ENCODE results near the gene VWA8. TPM values are rescaled to one million over a fixed set of nuclear protein-coding genes. Genes with fewer than 3 reads are reported as not detected.

The VWA8 gene
- total RNA-seq, 2 experiments from 2014 or later: 14.9 to 17.4 TPM

DNA sequence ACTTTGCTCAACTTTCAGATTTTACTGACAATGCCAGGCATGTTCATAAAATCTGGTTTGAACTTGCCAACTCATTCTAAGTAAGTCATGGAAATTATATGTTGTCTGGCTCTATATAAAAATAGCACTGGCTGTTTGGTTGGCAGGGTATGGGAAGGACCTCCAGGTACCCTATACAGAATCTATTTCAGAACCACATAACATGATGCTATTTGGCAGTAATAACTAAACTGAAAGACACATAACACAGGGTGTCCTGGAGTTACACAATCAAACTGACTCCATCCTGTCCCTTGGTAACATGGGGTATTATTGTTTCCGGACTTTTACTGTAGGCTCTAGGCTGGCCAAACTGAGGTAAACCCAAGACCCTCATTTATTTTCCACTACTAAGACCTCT lies 254.8 kb downstream of the VWA8 start:
- no peaks in the 10 kb centered on the region for H3K4me1 Mint-ChIP-seq
- ATAC-seq: no peak
- CTCF ChIA-PET: no interaction called here
- no peak overlapping the region for H3K4me3 Mint-ChIP-seq
- no peak overlapping the region for H3K27ac Mint-ChIP-seq
- H3K27me3 Mint-ChIP-seq: no peaks in the 10 kb centered on the region
- no peak for DNase-seq
- no peaks in the 10 kb centered on the region for H3K9me3 Mint-ChIP-seq (ENCODE audit: low read depth)
- H3K36me3 Mint-ChIP-seq: no peaks in the 10 kb centered on the region

DNA sequence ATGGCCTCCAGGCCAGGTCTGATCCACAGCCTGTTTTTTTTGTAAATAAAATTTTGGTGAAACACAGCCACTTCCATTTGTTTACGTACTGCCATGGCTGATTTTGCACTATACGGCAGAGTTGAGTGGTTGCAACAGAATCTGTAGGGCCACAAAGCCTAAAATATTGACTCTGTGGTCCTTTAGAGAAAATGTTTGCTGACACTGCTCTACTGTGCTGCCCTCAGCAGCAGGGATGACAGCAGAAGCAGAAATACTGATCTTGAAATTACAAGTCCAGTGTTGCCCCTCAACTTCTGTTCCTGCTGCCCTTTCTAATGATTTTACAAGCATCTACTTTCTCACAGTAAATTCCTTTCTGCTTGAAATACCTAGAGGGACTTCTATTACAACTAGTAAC lies 258.4 kb downstream of the VWA8 start:
- H3K27me3 Mint-ChIP-seq: no peaks in the 10 kb centered on the region
- H3K4me3 Mint-ChIP-seq: no peak overlapping the region
- H3K9me3 Mint-ChIP-seq (ENCODE audit: low read depth): no peaks in the 10 kb centered on the region
- ATAC-seq (no peak), DNase-seq (no peak)
- CTCF ChIA-PET: no interaction called here
- H3K4me1 Mint-ChIP-seq: no peaks in the 10 kb centered on the region
- no peak overlapping the region for H3K27ac Mint-ChIP-seq
- no peaks in the 10 kb centered on the region for H3K36me3 Mint-ChIP-seq

DNA sequence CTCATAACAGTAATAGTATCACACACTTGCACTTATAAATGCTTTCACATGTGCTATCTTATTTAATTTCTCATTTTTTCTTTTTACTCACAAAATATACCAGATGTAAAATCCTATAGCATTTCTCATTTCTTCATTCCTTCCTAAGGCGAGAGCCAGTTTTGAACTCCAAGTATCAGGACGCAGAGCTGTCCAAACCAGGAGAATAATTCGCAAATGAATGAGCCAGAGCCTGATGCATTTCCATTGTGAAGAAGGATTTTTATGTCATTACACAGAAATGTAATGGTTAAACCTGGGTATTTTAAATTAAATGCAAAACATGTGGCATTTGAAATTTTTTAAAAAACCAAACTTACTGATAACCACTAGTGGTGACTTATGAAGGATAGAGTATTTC lies 259.2 kb downstream of the VWA8 start:
- no peaks in the 10 kb centered on the region for H3K9me3 Mint-ChIP-seq (ENCODE audit: low read depth)
- H3K27ac Mint-ChIP-seq: no peak overlapping the region
- no peaks in the 10 kb centered on the region for H3K27me3 Mint-ChIP-seq
- H3K4me1 Mint-ChIP-seq: no peaks in the 10 kb centered on the region
- H3K4me3 Mint-ChIP-seq: no peak overlapping the region
- peaks cover 3% of the 10 kb centered on the region for H3K36me3 Mint-ChIP-seq
- CTCF ChIA-PET: no interaction called here
- DNase-seq: no peak
- no peak for ATAC-seq

DNA sequence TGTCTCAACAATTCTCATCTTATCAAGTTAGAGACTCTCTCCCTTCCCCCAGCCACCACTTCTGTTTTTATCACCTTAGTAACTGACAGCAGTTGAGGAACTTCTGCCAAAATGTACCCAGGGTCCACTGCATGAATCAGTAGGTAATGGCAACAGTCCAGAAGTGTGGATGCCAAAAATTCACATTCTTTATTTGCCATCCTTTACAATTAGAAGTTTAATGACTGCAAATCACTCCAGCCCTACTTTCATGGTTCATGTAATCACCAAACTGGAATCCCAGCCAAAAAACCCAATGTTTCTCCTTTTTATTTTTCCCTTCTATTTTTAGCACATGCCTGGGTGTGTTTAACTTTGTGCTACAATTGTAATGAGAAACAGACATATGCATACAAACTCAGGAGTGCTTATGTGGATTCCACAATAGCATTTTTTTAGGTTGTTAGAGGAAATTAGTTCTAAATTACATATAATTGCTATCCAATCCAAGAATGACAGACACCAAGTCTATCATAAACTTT lies 260.1 kb downstream of the VWA8 start:
- no peak for ATAC-seq
- no peak overlapping the region for H3K27ac Mint-ChIP-seq
- no peaks in the 10 kb centered on the region for H3K4me1 Mint-ChIP-seq
- no peaks in the 10 kb centered on the region for H3K9me3 Mint-ChIP-seq (ENCODE audit: low read depth)
- H3K36me3 Mint-ChIP-seq: peaks cover 3% of the 10 kb centered on the region
- H3K27me3 Mint-ChIP-seq: no peaks in the 10 kb centered on the region
- no peak for DNase-seq
- CTCF ChIA-PET: no interaction called here
- no peak overlapping the region for H3K4me3 Mint-ChIP-seq

DNA sequence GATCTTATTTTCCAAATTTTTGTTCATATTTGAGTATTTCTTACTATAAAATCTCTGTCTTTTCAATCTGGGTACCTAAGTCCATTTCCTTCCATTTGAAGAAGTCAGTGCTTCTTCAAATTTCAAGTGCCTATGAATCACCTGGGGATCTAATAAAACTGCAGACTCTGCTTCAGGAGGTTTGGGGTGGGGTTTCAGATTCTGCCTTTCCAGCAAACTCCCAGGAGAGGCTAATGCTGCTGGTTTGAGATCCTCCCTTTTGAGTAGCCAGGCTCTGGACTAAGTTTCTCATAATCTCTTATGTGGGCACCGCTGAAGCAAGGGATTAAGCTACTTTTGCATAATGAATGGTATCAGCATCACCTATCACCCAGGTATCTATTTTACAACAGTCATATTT lies 261.1 kb downstream of the VWA8 start:
- no peaks in the 10 kb centered on the region for H3K9me3 Mint-ChIP-seq (ENCODE audit: low read depth)
- H3K4me1 Mint-ChIP-seq: no peaks in the 10 kb centered on the region
- H3K27me3 Mint-ChIP-seq: no peaks in the 10 kb centered on the region
- ATAC-seq (no peak), DNase-seq (no peak)
- no peak overlapping the region for H3K4me3 Mint-ChIP-seq
- H3K36me3 Mint-ChIP-seq: peaks cover 3% of the 10 kb centered on the region
- CTCF ChIA-PET: no interaction called here
- H3K27ac Mint-ChIP-seq: no peak overlapping the region

DNA sequence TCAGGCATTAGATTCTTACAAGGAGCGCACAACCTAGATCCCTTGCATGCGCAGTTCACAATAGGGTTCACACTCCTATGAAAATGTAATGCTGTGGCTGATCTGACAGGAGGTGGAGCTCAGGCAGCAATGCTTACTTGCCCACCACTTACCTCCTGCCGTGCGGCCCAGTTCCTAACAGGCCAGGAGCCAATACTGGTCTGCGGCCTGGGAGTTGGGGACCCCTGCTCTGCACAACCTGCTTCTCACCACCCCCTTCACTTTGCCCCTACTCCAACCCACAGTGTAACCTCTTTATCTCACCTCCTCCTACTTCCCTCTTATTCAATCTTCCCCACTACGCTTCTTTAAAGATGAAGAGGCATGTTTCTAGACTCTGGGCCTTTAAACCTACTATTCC lies 263.3 kb downstream of the VWA8 start:
- no peaks in the 10 kb centered on the region for H3K27me3 Mint-ChIP-seq
- ATAC-seq: no peak
- H3K9me3 Mint-ChIP-seq (ENCODE audit: low read depth): no peaks in the 10 kb centered on the region
- no peaks in the 10 kb centered on the region for H3K4me1 Mint-ChIP-seq
- H3K36me3 Mint-ChIP-seq: peaks cover 3% of the 10 kb centered on the region
- H3K27ac Mint-ChIP-seq: no peak overlapping the region
- no peak for DNase-seq
- CTCF ChIA-PET: no interaction called here
- H3K4me3 Mint-ChIP-seq: no peak overlapping the region

DNA sequence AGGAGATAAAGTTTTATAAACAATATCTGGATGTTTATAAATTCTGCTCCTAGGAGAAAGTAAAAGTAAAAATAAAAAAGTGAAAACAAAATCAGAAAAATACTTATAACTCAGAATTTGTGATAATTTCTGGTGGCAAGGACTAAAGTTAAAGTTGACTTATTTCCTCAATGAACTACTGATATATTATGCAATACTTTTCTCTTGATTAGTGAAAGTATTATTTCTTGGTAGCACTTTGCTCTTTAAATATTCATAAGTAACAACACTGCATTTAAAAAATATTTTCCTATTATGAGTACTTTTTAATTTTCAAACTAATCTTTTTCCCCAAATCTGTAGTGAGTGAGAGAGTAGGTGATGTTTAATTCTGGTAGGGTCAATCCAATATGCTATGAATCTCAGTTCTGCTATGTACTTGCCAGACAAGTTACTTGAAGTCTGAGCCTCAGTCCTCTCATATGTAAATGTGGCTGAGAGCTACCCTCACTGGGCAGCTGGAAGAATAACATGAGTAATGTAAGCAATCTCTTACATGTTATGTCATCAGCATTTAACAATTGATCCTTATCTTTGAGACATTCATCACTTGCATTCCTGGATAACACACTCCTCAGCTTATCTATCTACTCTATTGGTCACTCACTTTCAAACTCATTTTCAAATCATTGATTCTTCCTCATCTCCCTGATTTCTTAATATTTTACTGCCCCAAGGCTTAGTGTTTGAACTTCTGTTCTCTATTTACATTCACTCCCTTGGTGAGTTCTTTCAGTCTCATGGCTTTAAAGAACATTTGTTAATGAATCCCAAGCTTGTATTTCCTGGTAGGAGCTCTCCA lies 264.5 kb downstream of the VWA8 start:
- DNase-seq (no peak), ATAC-seq (no peak)
- Mint-ChIP-seq H3K4me3 (no peak overlapping the region), H3K27ac (no peak overlapping the region), H3K36me3 (peaks cover 3% of the 10 kb centered on the region), H3K9me3 (ENCODE audit: low read depth) (no peaks in the 10 kb centered on the region), H3K27me3 (no peaks in the 10 kb centered on the region), H3K4me1 (no peaks in the 10 kb centered on the region)
- CTCF ChIA-PET: no interaction called here

DNA sequence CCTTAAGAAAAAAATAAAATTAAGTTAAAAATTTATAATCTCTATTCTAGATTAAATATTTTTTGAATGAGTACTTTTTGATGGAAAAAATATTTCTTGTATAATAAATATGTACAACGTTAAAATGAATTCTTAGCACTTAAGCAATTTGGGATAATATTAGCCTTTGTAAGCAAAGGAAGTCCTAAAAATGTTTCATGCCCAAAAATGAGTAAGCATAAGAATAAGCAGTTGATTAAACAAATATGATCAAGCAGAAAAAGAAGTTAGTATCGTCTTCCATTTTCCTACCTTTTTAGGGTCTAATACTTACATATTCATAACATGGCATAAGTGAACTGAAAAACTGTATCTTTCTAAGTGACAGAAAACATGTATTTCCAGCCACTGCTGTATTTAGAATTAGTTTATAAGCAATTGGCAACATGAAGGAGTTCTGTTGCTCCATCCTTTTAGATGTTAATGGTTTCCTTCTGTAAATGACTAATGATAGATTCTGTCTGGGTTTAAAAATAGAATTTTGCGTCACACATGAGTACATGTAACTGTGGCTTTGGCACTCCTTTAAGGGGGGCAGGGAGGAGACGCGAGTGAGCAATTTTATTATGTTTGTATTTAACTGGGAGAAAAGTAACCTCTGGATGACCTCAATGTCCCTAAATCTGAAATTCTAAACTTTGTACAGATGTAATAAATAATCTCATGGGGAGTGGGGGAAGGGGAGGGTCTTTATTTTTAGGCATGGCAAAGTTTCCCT lies 266.2 kb downstream of the VWA8 start:
- Mint-ChIP-seq H3K4me1 (no peaks in the 10 kb centered on the region), H3K36me3 (peaks cover 8% of the 10 kb centered on the region), H3K27me3 (no peaks in the 10 kb centered on the region), H3K4me3 (no peak overlapping the region), H3K9me3 (ENCODE audit: low read depth) (no peaks in the 10 kb centered on the region), H3K27ac (no peak overlapping the region)
- DNase-seq: no peak
- CTCF ChIA-PET: no interaction called here
- ATAC-seq: no peak

DNA sequence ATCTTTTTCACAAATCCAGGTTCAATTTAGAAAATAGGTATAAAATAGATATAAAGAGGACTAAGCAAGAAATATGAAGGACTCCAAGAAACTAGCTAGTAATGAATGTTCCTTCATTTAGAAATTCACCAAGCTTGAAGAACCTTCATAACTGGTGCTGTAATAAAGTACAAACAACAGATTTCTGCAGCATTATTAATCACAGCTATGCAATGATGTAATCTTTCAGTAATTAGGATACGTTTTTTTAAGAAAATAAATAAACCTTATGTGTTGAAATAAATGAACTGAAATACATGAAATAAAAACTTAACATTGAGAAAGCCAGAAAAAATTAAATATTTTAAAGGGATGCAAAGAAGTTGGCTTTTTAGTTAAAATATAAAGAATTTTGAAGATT lies 267.5 kb downstream of the VWA8 start:
- Mint-ChIP-seq H3K27me3 (no peaks in the 10 kb centered on the region), H3K9me3 (ENCODE audit: low read depth) (no peaks in the 10 kb centered on the region), H3K27ac (no peak overlapping the region), H3K36me3 (peaks cover 16% of the 10 kb centered on the region), H3K4me1 (no peaks in the 10 kb centered on the region), H3K4me3 (no peak overlapping the region)
- DNase-seq: no peak
- CTCF ChIA-PET: no interaction called here
- ATAC-seq: no peak

DNA sequence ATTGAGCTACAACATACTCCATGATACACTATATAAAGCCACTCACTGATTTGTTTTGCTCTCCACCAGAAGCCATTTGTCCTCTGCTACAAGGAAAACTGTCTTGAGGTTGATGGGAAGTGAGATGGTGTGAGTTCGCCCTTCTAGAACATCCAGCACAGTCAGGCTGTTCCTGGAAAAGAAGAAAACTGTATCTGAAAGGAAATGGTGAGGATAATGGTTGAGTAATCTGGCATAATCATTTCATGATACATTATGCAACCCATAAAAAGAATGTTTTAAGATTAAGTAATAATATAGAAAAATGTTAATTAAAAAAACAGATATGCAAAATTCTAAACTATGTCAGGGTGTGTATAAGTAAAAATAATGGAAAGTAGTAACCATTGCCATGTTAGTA lies 269.6 kb downstream of the VWA8 start:
- Mint-ChIP-seq H3K4me3 (no peak overlapping the region), H3K27me3 (no peaks in the 10 kb centered on the region), H3K9me3 (ENCODE audit: low read depth) (no peaks in the 10 kb centered on the region), H3K4me1 (no peaks in the 10 kb centered on the region), H3K36me3 (peaks cover 13% of the 10 kb centered on the region), H3K27ac (no peak overlapping the region)
- DNase-seq: no peak
- ATAC-seq: no peak
- CTCF ChIA-PET: interaction anchor here (1.4 kb wide), 1 partner anchor 13 kb away, joined by 4 read pairs; no protein-coding TSS in a partner anchor

DNA sequence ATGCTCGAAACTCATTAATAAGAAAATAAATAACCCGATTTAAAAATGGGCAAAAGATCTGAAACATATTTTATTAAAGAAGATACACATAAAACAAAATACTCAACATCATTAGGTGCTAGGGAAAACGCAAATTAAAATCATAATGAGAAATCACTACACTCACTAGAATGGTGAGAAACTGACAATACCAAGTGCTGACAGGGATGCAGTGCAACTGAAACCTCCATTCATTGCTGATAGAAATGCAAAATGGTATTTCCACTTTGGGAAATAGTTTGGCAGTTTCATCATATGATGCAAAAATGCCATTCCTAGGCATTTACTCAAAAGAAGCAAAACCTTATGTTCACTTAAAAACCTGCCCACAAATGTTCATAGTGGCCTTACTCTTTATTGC lies 278.1 kb downstream of the VWA8 start:
- no peak overlapping the region for H3K4me3 Mint-ChIP-seq
- H3K27ac Mint-ChIP-seq: no peak overlapping the region
- peaks cover 17% of the 10 kb centered on the region for H3K36me3 Mint-ChIP-seq
- no peak for DNase-seq
- CTCF ChIA-PET: no interaction called here
- H3K9me3 Mint-ChIP-seq (ENCODE audit: low read depth): no peaks in the 10 kb centered on the region
- no peak for ATAC-seq
- H3K4me1 Mint-ChIP-seq: no peaks in the 10 kb centered on the region
- H3K27me3 Mint-ChIP-seq: no peaks in the 10 kb centered on the region

DNA sequence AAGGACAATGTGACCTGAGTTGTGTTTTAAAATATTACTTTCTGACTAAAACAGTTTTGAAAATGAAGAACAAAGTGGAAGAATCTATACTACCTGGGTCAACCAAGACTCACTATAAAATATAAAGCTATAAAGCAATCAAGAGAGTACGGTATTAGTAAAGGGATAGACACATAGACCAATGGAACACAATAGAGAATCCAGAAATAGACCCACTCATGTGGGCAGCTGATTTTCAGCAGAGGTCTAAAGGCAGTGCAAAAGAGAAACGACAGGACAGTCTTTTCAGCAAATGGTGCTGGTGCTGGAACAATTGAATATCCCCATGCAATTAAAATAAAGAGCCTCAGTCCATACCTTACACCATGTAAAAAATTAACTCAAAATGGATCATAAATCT lies 278.9 kb downstream of the VWA8 start:
- Mint-ChIP-seq H3K27me3 (no peaks in the 10 kb centered on the region), H3K27ac (no peak overlapping the region), H3K4me1 (no peaks in the 10 kb centered on the region), H3K4me3 (no peak overlapping the region), H3K9me3 (ENCODE audit: low read depth) (no peaks in the 10 kb centered on the region), H3K36me3 (peaks cover 17% of the 10 kb centered on the region)
- CTCF ChIA-PET: no interaction called here
- no peak for DNase-seq
- no peak for ATAC-seq

DNA sequence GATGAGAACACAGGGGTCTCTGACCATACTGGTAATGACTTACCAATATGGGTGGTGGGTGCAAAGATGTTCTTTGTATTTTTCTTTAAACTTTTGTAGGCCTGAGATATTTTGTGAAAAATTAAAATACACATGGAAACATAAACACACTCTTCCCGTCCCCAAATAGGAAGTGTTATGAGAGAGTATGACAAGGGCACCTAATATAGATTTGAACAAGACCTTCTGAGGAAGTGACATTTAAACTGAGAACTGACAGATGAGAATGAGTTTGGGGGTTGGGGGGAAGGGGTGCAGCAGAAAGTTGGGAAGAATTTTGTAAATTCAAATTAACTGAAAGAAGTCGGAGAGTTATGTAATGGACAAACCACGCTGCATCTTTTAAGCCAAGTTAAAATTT lies 279.3 kb downstream of the VWA8 start:
- H3K27me3 Mint-ChIP-seq: no peaks in the 10 kb centered on the region
- no peaks in the 10 kb centered on the region for H3K4me1 Mint-ChIP-seq
- H3K4me3 Mint-ChIP-seq: no peak overlapping the region
- peaks cover 17% of the 10 kb centered on the region for H3K36me3 Mint-ChIP-seq
- no peak for DNase-seq
- H3K9me3 Mint-ChIP-seq (ENCODE audit: low read depth): no peaks in the 10 kb centered on the region
- CTCF ChIA-PET: no interaction called here
- no peak overlapping the region for H3K27ac Mint-ChIP-seq
- ATAC-seq: no peak

DNA sequence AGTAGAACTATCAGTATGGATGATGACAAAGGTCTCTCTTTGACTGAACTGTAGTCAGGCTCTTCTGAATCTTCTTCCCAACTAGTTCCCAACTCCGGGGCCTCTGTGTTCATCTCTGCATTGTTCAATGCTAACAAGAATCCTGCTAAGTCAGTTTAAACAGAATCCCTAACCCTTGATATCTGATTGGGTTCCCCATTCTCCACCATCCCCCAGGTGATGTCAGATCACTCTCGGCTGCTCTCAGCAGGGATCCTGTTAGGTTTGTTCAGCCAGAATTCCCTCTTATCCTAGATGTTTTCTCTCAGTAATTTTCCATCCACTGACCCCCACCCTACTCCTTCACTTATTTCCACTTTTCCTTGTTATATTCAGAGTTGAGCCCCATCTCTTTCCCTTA lies 280.0 kb downstream of the VWA8 start:
- Mint-ChIP-seq H3K36me3 (peaks cover 17% of the 10 kb centered on the region), H3K4me1 (no peaks in the 10 kb centered on the region), H3K27ac (no peak overlapping the region), H3K4me3 (no peak overlapping the region), H3K9me3 (ENCODE audit: low read depth) (no peaks in the 10 kb centered on the region), H3K27me3 (no peaks in the 10 kb centered on the region)
- DNase-seq (no peak), ATAC-seq (no peak)
- CTCF ChIA-PET: no interaction called here

Measured in activated CD8-positive, alpha-beta memory T cell treated with anti-CD3 and anti-CD28 coated beads, Interleukin-2, amount 10 ng/mL, durations not matched to agents 7 days and 5 days (primary cell).